Measurements from ENCODE around the gene TRAM2.

TRAM2 gene

GRCh38 chr6:52535711-52536423, 41.0 kb downstream of the TRAM2 start:
- H3K9me3 Mint-ChIP-seq, result no peaks in the 10 kb centered on the region
- peaks cover 29% of the 10 kb centered on the region for H3K4me1 Mint-ChIP-seq
- H3K4me3 Mint-ChIP-seq, result no peak overlapping the region
- H3K27me3 Mint-ChIP-seq (ENCODE audit: low read depth), result no peaks in the 10 kb centered on the region
- H3K36me3 Mint-ChIP-seq (ENCODE audit: low read depth), result peaks cover 28% of the 10 kb centered on the region
- H3K27ac Mint-ChIP-seq, result no peak overlapping the region
- TF ChIP-seq CTCF (IDR thresholded peaks at IDR 0.05; ENCODE audit: unreplicated experiment in 3 of 3), result no peak

GRCh38 chr6:52534966-52535390, 41.9 kb downstream of the TRAM2 start:
- H3K27me3 Mint-ChIP-seq (ENCODE audit: low read depth), result no peaks in the 10 kb centered on the region

GRCh38 chr6:52534363-52534762, 42.5 kb downstream of the TRAM2 start:
- no peaks in the 10 kb centered on the region for H3K27me3 Mint-ChIP-seq (ENCODE audit: low read depth)
- H3K9me3 Mint-ChIP-seq, result no peaks in the 10 kb centered on the region
- H3K4me1 Mint-ChIP-seq, result peaks cover 15% of the 10 kb centered on the region
- no peak overlapping the region for H3K4me3 Mint-ChIP-seq
- TF ChIP-seq CTCF (IDR thresholded peaks at IDR 0.05; ENCODE audit: unreplicated experiment in 3 of 3), result no peak
- H3K27ac Mint-ChIP-seq, result no peak overlapping the region
- H3K36me3 Mint-ChIP-seq (ENCODE audit: low read depth), result peaks cover 28% of the 10 kb centered on the region

More at GRCh38 chr6:52534966-52535390, 41.9 kb downstream of the TRAM2 start:
- Mint-ChIP-seq H3K4me3 (no peak overlapping the region), H3K27ac (no peak overlapping the region), H3K4me1 (peaks cover 21% of the 10 kb centered on the region), H3K36me3 (ENCODE audit: low read depth) (peaks cover 32% of the 10 kb centered on the region), H3K9me3 (no peaks in the 10 kb centered on the region)
- no peak for TF ChIP-seq CTCF (IDR thresholded peaks at IDR 0.05; ENCODE audit: unreplicated experiment in 3 of 3)

- Mint-ChIP-seq H3K4me1 (peaks cover 12% of the 10 kb centered on the region), H3K4me3 (no peak overlapping the region), H3K27ac (no peak overlapping the region), H3K9me3 (no peaks in the 10 kb centered on the region), H3K27me3 (ENCODE audit: low read depth) (no peaks in the 10 kb centered on the region), H3K36me3 (ENCODE audit: low read depth) (peaks cover 28% of the 10 kb centered on the region)
- TF ChIP-seq CTCF (IDR thresholded peaks at IDR 0.05; ENCODE audit: unreplicated experiment in 3 of 3), result no peak
Observed at GRCh38 chr6:52533491-52533890, 43.4 kb downstream of the TRAM2 start.

- no peak for TF ChIP-seq CTCF (IDR thresholded peaks at IDR 0.05; ENCODE audit: unreplicated experiment in 3 of 3)
- no peak overlapping the region for H3K27ac Mint-ChIP-seq
- peaks cover 25% of the 10 kb centered on the region for H3K36me3 Mint-ChIP-seq (ENCODE audit: low read depth)
- H3K27me3 Mint-ChIP-seq (ENCODE audit: low read depth), result no peaks in the 10 kb centered on the region
- H3K4me1 Mint-ChIP-seq, result peaks cover 10% of the 10 kb centered on the region
- no peak overlapping the region for H3K4me3 Mint-ChIP-seq
- no peaks in the 10 kb centered on the region for H3K9me3 Mint-ChIP-seq
Observed at GRCh38 chr6:52532457-52532856, 44.4 kb downstream of the TRAM2 start.

- H3K9me3 Mint-ChIP-seq, result no peaks in the 10 kb centered on the region
- H3K4me3 Mint-ChIP-seq, result no peak overlapping the region
- peaks cover 6% of the 10 kb centered on the region for H3K4me1 Mint-ChIP-seq
- no peak for TF ChIP-seq CTCF (IDR thresholded peaks at IDR 0.05; ENCODE audit: unreplicated experiment in 3 of 3)
- H3K27me3 Mint-ChIP-seq (ENCODE audit: low read depth), result no peaks in the 10 kb centered on the region
- peak overlapping the region in 1 of 3 experiments; percentile 13 for H3K27ac Mint-ChIP-seq
- peaks cover 23% of the 10 kb centered on the region for H3K36me3 Mint-ChIP-seq (ENCODE audit: low read depth)
Observed at GRCh38 chr6:52531834-52532233, 45.0 kb downstream of the TRAM2 start.
